Pancreas (tissue), 10 donors: Measurements from ENCODE around the gene NMT1. TPM values are rescaled to one million over a fixed set of nuclear protein-coding genes. Genes with fewer than 3 reads are reported as not detected.

Experiments
- ATAC-seq, 4 donors: fragments of 200-7000 bp; cut with Tn5 transposase; one replicate each; pipeline versions ENCODE4 v1.8.0 to v1.9.1; 2020; ENCODE audit warnings: mild to moderate bottlenecking in 4 of 4, moderate library complexity in 4 of 4
- DNase-seq, 6 donors: peaks; one replicate each; pipeline ENCODE4 v3.0.0-alpha.2; 2020
- FAIRE-seq: peaks from 2 replicates; lab custom pipeline; 2012; peaks lifted over from hg19 to GRCh38; lab: Jason Lieb, UNC
- H3K27ac ChIP-seq, 4 donors: fragments of 200-600 bp; sonication (generic); 1 replicate in 3 of 4; 2 replicates in 1 of 4; pipeline versions ENCODE4 v1.5.0 to v1.8.0; 2020
- H3K27me3 ChIP-seq, 4 donors: fragments of 200-600 bp; one replicate each; pipeline ENCODE4 v1.8.0; 2021
- H3K36me3 ChIP-seq, 3 donors: fragments of 200-600 bp; sonication (generic) in 1 of 3; one replicate each; pipeline versions ENCODE4 v1.5.0 to v1.8.0; 2020 to 2021
- H3K4me1 ChIP-seq, 3 donors: fragments of 200-600 bp; one replicate each; pipeline ENCODE4 v1.8.0; 2021
- H3K4me3 ChIP-seq, 4 donors: fragments of 200-600 bp; sonication (generic) in 2 of 4; one replicate each; pipeline versions ENCODE4 v1.5.0 to v1.8.0; 2020 to 2021
- H3K9me3 ChIP-seq, 4 donors: fragments of 200-600 bp; one replicate each; pipeline ENCODE4 v1.8.0; 2021
- WGBS, 2 donors: extraction: QIAGEN DNeasy Blood & Tissue Kit; methylation state at CpG; one replicate each; pipeline ENCODE4 v1.1.7; 2013; 5-methylcytosine and 5-hydroxymethylcytosine counted together
- intact Hi-C, 3 donors: fragments of 100-400 bp; cut with DNase I; formaldehyde crosslinking; loops; one replicate each; pipeline versions ENCODE4 v1.11.1 to v1.14.2; 2022
- polyA plus RNA-seq, 2 donors: library from polyadenylated mRNA; stranded (reverse); fragments of 200-250 nt; gene quantifications; one replicate each; pipeline ENCODE4 v1.2.3, GENCODE V29; 2013
- total RNA-seq, 6 donors: library from RNA; stranded (reverse); fragmentation: NEBNext Ultra II Directional in 4 of 6; extraction: Animal tissue kit (Norgen Biotek cat#: 25700) in 4 of 6; gene quantifications; one replicate each; pipeline versions ENCODE4 v1.2.1 to v1.2.4, GENCODE V29; 2021 to 2023
- TF ChIP-seq, protein P1 (sequence below), 4 donors: fragments of 200-600 bp; sonication (generic) in 3 of 4; IDR thresholded peaks; one replicate each; pipeline versions ENCODE4 v1.5.0 to v1.8.0; 2021; ENCODE audit warnings: antibody characterized with exemption in 4 of 4
- donor health status: healthy with polysubstance abuse.
- donor health status: DM: no; HTN: no; CAD: no; lungs with moderate emphysema.
- donor health status: DM: no; HTN: no; CAD: no.
- donor health status: control.
- donor health status: control.
- donor health status: Bipolar disorder and iron deficiency.
- donor health status: DM: yes; HTN: yes; CAD: no.
- donor health status: DM: no; HTN: no; CAD: no.
- donor health status: DM: no; HTN: no; CAD: no.
- donor health status: DM: yes; HTN: yes; CAD: no.

Gene NMT1
- total and polyA plus RNA-seq, 8 donors: 27.0 to 66.5 (median 39.8) TPM

DNA sequence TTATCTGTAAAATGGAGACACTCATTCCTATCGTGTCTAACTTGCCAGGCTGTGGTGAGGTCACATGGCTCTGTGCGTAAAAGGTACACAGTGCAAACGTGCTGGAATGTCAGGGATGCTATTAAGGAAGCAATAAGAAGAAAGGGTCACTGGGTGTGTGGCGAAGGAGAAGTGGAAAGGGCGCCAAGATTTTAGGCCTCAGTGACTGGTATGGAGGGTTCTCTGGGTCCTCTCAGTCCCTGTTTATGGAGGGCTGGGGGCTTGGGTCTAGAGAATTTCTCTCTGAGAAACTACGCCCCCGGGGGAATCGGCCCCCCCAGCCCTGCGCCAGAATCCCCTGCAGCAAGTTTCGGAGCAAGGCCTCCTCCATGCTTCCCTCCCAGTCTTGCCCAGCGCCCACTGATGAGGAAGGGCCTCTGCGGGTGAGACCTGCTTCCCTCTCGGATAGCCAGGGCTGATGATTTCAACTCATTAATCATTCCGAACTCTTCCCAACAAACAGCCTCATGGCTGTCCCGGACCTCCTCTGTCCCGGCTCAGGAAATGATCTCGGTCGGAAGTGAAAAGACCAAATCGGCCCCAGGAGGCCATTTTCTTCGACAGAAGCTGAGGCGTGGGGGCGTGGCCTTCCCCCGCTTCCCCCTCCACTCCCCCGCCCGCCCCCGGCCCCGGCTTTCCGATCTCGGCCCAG is 85.9 kb downstream of the NMT1 start:
- peak in 5 of 6 donors; percentile 53 to 81 (median 69) for DNase-seq
- Histone ChIP-seq H3K4me1 (peaks cover 12 to 23% (median 19%) of the 10 kb centered on the region in 3 donors), H3K9me3 (no peaks in the 10 kb centered on the region), H3K4me3 (peak overlapping the region; percentile 15 to 68 (median 45)), H3K27me3 (no peaks in the 10 kb centered on the region), H3K36me3 (no peaks in the 10 kb centered on the region), H3K27ac (peak overlapping the region; percentile 81 to 100 (median 94))
- TF ChIP-seq, protein P1, sequence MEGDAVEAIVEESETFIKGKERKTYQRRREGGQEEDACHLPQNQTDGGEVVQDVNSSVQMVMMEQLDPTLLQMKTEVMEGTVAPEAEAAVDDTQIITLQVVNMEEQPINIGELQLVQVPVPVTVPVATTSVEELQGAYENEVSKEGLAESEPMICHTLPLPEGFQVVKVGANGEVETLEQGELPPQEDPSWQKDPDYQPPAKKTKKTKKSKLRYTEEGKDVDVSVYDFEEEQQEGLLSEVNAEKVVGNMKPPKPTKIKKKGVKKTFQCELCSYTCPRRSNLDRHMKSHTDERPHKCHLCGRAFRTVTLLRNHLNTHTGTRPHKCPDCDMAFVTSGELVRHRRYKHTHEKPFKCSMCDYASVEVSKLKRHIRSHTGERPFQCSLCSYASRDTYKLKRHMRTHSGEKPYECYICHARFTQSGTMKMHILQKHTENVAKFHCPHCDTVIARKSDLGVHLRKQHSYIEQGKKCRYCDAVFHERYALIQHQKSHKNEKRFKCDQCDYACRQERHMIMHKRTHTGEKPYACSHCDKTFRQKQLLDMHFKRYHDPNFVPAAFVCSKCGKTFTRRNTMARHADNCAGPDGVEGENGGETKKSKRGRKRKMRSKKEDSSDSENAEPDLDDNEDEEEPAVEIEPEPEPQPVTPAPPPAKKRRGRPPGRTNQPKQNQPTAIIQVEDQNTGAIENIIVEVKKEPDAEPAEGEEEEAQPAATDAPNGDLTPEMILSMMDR (IDR thresholded peaks at IDR 0.05): no peak
- intact Hi-C loops: no loop called here
- 6 to 7% methylated on average over 26 to 29 of the region's 29 CpGs for WGBS, 2 donors
- ATAC-seq: peak; percentile 3 to 24 (median 10)
- no peak for FAIRE-seq

DNA sequence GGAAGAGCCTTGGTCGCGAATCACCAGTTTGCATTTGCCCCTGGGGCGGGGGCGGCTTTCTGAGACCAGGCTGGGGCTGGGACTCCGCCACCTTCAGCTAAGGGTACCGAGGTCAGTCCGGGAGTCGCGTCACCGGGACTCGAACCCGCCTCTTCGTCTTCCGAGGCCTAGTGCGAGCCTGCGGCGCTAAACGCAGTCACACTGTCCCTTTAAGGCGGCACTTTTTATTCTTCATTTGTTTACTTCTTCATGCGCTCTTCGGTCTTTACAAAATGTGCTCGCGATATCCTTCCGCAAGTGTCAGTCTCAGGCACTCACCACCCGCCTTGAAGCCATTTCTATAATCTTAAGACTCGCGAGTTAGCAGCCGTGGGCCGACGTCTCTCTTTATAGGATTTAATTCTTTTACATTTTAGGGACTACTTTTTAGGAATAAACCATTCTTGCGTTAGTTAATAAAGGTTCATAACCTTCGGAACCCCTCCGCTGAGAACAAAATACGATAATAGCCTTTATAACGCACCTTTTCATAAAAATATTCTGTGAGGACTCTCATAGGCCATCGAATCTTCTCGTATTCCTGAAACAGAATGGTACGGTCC is 86.6 kb downstream of the NMT1 start:
- intact Hi-C loops: no loop called here
- Histone ChIP-seq H3K9me3 (no peaks in the 10 kb centered on the region), H3K36me3 (no peaks in the 10 kb centered on the region), H3K4me3 (peak overlapping the region; percentile 15 to 68 (median 45)), H3K4me1 (peaks cover 16 to 28% (median 21%) of the 10 kb centered on the region in 3 donors), H3K27me3 (no peaks in the 10 kb centered on the region), H3K27ac (peak overlapping the region; percentile 81 to 100 (median 94))
- FAIRE-seq (no peak), ATAC-seq (peak; percentile 36 to 55 (median 48)), DNase-seq (peak; percentile 78 to 91 (median 82))
- TF ChIP-seq, protein P1 (IDR thresholded peaks at IDR 0.05): no peak
- 0% methylated on average over 38 of the region's 38 CpGs for WGBS, 2 donors

DNA sequence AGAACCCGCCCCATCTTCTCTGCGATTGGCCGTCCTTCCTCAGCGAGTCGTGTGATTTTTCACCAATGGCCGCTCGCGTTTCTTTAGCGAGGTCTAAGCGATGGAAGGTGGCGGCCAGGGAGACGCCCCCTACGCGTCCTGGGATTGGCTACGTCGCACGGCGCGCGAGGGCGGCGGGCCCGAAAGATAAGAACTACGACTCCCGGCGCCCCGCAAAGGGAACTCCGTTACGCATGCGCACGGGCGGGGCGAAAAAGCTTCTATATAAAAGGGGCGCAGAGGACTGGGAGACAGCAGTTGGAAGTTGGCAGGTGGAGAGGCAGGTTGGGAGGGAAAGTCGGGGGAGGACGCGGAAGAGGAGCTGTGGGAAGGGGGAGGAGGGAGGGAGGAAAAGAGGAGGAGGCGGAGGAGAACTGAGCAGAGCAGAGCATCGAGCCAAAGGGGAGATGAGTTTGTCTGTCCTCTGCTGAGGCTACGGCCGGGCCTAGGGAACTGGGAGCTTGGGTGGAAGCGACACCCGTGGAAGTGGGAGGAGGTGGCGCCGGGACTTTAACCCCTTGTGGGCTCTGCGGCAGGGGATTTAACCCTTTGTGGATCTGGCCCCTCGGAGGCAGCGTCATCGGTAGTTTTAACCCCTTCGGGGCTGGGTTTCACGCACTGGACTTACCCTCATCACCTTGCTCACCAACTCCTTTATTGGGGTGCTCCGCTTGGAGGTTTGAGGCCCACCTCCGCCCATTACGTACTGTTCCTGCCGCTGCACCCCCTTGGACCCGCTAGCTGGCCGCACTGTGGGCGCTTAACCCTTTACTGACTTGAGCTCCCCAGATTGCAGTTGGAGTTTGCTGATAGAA is 87.3 kb downstream of the NMT1 start, which contains the start of gene HEXIM1:
Gene HEXIM1 (plus strand): TSS at position 293 of the 854 bp plus-strand sequence. CDS start 716 bp downstream, outside the sequence.
- Histone ChIP-seq H3K27ac (peak within 1 kb of the TSS; percentile 86 to 100 (median 94)), H3K9me3 (no peaks in the 10 kb centered on the region), H3K36me3 (no peaks in the 10 kb centered on the region), H3K4me3 (peak within 1 kb of the TSS; percentile 55 to 81 (median 73)), H3K27me3 (no peaks in the 10 kb centered on the region), H3K4me1 (peaks cover 16 to 28% (median 21%) of the 10 kb centered on the region in 3 donors)
- intact Hi-C loops: no loop called here
- FAIRE-seq: peak; percentile 94
- DNase-seq: peak; percentile 99
- TF ChIP-seq, protein P1 (IDR thresholded peaks at IDR 0.05): no peak
- peak; percentile 72 to 82 (median 77) for ATAC-seq
- WGBS, 2 donors: 0% methylated on average over 57 to 58 of the region's 58 CpGs

DNA sequence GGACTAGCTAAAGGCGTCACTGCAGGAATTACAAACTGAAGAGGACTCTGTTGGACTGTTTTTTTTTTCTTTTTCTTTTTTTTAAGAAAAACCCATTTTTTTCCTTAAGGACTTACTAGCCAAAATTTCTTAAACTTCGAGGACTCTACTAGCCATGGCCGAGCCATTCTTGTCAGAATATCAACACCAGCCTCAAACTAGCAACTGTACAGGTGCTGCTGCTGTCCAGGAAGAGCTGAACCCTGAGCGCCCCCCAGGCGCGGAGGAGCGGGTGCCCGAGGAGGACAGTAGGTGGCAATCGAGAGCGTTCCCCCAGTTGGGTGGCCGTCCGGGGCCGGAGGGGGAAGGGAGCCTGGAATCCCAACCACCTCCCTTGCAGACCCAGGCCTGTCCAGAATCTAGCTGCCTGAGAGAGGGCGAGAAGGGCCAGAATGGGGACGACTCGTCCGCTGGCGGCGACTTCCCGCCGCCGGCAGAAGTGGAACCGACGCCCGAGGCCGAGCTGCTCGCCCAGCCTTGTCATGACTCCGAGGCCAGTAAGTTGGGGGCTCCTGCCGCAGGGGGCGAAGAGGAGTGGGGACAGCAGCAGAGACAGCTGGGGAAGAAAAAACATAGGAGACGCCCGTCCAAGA is 88.0 kb downstream of the NMT1 start:
- H3K4me1 ChIP-seq: peaks cover 16 to 28% (median 21%) of the 10 kb centered on the region in 3 donors
- ATAC-seq (peak; percentile 36 to 72 (median 60)), FAIRE-seq (no peak), DNase-seq (peak; percentile 82 to 94 (median 86))
- intact Hi-C loops: no loop called here
- no peaks in the 10 kb centered on the region for H3K36me3 ChIP-seq
- H3K9me3 ChIP-seq: no peaks in the 10 kb centered on the region
- TF ChIP-seq, protein P1 (IDR thresholded peaks at IDR 0.05): peak; percentile 36 to 72 (median 53)
- H3K4me3 ChIP-seq: peak overlapping the region; percentile 55 to 81 (median 73)
- WGBS, 2 donors: 1% methylated on average over 30 to 32 of the region's 32 CpGs
- H3K27me3 ChIP-seq: no peaks in the 10 kb centered on the region
- peak overlapping the region; percentile 79 to 100 (median 92) for H3K27ac ChIP-seq
